NOMO-1 treated with dmso at 0.1 percent for 144 hours (cell line): ENCODE measurements around the gene CDH22.
A peak's percentile ranks its signal among the peaks of the same experiment; 100 is the strongest.

Experiments used
- DNase-seq: peaks from one replicate; lab custom pipeline; 2025; ENCODE audit not compliant: unreplicated experiment; lab: John Stamatoyannopoulos, UW

CDH22 gene

DNA sequence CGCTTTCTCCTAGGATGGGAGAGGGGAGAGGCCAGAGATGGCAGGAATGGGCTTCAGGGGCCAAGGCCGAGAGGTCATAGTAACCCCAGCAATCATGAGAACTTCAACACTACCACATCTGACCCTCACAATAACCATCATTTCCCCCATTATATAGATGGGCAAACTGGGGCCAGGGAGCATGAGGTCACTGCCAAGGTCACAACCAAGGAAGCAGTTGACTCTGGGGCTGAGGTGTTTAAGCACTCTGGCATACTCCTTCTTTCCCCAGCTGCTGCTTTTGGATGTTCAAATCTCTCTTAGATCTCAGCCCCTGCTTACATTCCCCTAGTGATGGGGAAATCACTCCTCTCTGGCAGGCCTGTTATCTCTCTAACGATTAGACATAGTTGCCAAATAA lies 39.6 kb downstream of the CDH22 start:
- DNase-seq = no peak

DNA sequence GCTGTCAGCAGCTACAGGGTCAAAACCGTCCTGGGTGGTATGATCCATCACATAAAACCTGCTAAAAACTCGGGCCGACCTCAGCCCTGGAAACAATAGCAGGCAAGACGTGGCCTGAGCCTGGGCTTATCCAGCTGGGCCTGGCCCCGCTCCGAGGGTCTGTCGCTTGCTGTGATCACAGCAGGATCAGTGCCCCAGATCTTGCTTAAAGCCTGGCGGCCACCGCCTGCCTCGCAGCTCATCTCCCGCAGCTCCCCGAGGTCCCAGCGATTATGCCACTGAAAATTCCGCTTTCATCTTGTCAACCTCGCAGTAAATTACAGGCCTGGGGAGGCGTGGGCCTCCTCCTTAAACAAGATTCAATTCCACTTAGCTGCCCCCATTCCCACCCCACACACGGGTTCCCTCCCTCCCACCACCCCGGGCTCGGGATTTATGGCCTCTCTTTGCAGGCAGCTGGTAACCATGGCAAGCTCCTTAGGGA lies 40.1 kb downstream of the CDH22 start:
- DNase-seq = no peak

DNA sequence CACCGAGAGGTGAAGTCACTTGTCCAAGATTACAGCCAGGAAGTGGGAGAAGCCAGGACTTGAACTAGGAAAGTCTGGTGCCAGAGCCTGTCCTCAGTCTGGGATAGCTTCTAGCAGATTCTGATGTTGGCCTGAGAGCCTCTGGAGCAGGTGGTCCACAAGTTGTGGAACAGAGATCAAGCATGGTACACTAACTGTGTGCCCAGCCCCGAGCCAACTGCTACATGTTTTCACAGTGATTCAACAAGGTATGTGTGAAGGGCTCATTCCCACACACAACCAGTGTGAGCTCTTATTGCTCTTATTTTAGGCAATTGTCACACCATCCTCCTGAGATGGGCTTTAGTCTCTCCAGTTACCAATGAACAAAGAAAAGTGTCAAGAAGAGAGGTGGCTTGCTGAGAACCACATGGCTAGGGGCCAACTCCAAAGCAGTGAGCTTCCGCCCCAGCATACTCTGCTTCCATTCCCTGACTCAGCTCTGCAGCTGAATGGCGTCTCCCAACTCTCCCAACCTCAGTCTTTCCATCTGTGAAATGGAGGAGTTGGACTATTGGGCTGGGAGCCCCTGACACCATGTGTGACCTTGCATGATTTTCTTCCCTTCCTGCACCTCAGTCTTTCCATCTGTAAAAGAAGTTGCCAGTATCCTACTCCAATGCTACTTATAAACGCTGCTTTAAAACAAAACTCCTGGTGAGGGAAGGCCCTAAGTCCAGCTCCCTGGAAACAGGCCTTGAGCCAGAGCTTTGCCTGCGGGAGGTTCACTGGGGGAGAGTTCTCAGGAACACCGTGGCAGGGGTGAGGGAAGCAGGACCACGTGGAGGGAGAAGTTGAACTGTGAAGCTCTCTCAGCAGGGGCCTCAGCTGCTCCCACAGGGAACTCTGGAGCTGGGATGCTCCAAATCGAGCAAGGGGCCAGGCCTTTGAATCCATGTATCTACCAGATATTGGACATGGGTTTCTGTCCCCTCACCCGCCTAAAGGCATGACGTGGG lies 40.9 kb downstream of the CDH22 start:
- no peak for DNase-seq

DNA sequence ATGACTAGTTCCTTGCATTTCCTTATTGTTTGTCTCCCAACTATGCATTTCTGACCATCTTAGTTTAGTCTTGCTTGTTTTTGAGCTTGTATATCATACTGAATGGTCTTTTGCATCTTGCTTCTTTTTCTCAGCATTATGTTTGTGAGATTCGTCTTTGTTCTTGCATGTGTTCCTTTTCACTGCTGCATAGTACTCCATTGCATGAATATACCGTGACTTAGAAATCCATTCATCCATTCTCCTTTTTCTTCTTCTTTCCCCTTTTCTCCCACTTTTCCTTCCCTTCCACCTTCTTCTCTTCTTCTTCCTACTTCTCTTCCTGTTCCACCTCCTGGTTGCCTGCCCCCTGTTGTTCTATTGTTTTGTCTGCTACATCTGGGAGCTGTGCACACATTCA lies 42.8 kb downstream of the CDH22 start:
- DNase-seq = no peak

DNA sequence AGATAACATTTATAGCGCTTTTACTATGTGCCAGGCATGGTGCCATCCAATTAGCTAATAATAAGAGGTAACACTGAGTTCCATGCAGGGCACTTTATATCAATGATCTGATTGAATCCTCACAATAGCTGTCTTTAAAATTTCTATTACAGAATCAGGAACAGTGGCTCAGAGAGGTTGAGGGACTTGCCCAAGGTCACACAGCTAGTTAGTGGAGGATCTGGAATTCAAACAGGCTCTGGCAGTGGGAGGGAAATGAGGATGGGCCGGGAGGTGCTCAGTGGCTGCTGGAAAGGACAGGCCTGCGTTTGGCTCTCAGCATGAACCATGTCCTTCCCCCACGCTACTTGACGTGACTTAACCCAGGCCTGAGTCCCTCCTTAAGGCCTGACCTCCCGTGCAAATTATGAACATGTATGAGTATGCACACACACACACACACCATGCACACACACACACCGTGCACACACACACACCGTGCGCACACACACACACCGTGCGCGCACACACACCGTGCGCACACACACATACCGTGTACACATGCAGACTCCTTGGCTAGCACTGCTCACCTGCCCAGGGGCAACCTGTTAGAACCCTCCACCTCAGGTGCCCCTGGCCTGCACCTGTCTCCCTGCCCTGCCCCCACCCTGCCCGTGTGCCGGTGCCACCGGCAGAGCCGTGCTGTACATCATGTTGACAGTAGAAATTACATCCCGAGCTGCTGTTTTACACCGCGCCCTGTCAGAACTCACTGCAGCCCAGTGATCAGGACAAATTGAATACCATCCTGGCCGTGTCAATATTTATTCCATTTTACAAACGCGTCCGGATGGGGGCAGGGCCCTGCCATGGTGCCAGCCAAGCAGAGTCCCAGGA lies 43.7 kb downstream of the CDH22 start:
- no peak for DNase-seq

DNA sequence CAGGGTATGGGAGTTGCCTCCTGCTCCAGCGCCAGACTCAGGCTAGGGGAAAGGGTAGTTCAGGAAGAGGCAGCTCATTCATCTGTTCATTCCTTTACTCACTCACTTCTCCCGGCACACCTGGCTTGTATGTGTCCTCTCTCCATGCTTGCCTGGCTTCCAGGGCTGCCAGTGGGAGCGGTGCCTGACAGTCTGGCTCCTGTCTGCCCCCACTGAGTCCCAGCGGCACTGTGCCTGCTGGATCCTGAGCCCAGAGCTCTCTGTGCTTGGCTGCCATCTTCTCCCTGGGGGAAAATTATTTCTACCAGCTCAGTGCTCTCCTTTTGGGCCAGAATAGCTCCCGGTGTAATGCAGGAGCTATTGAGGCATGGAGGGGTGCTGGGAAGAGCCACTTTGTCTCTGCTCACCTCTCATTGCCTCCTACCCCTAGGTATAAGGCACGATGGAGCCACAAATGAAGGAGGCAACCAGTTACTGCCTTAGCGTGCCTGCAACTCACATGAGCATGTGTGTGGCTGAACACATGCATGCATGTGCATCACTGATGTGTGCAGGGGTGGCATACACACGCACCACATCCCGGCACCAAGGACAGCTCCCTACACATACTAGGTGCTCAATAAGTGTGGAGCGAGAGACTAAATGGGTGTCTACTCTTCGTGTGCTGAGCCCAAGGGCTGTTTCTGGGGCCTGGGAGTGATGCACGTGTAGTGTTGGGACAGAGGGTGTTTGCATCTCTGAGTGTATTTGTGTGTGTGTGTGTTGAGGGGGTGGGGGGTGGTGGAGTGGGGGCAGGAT lies 46.6 kb downstream of the CDH22 start:
- no peak for DNase-seq

DNA sequence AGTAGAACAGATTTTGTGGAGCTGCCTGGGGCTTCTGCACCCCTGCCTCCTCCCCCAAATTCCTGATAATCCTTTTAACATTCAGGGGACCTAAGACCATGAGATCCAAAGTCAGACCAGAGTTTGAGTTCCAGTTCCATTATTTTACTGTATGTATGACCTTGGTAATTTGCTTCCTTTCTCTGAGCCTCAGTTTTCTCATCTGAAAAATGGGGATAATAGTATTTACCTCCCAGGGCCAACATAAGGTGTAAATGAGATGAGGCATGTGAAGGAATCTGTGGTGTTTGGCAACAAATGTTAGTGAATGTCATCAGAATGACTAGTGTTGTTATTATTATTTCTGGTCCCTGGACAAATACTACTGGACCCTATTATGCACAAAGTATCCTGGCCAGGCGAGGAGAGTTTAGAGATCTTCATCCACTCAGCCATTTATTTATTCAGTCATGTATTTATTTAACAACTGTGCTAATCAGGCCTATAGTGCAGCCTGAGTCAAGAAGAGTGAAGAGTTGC lies 47.3 kb downstream of the CDH22 start:
- no peak for DNase-seq

DNA sequence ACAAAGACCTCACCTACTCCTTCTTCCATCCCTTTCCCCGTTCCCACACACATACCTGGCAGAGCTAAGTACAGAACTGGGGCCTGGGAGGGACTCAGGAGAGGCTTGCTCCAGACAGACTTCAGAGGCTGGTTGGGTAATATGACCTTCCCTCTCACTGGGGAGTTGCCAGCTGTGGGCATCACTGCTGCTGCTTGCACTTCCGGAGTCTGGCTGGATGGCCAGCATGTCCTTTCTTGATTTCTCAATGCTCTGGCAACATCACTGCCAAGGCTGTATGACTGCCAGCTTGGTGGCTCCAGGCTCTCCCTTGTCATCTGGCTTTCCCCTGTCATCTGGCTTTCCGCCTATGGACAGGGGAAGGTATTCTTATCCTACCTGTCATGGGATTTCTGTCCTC lies 47.8 kb downstream of the CDH22 start:
- no peak for DNase-seq

DNA sequence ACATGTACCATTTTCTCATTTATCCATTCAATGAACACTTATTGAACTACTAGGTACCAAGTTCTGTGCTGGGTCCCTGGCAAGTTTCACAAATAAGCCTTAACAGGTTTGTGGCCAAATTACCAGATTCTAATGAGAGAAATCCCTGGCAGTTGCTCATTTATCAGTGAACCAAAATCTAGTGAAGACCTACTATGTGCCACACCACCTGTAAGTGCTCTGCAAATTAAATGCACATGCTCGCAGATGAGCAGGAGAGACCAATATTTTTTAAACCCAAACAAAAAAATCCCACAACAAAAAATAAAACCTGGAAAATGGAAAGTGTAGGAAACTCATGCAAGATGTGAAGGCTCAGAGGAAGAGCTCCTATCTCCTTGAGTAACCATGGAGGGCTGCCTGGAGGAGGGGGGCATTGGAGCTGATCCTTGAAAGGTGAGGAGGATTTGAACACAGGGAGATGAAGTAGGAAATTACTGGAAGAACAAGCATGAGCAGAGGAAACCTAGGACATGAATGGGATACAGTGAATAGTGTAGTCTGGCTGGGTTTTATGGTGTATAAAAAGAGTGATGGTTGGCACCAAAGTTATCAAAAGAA lies 48.9 kb downstream of the CDH22 start:
- DNase-seq = no peak

DNA sequence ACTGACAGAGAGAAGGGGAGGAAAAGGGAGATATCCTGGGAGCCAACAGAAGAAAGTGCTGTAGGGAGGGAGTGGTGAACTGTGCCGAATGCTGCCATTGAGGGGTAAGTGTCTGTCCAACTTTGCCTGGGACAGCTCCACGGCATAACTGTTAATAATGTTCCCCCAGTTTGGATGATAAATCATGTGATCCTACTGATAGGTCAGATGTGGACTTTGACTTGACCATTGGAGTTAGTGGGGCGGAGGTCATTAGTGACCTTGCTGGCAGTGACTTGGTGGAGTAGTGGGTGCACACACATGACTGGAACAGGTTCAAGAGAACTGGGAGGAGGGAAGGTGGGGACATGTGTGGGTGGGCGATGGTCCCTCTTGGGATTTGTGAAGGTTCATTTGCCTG lies 50.4 kb downstream of the CDH22 start:
- no peak for DNase-seq

DNA sequence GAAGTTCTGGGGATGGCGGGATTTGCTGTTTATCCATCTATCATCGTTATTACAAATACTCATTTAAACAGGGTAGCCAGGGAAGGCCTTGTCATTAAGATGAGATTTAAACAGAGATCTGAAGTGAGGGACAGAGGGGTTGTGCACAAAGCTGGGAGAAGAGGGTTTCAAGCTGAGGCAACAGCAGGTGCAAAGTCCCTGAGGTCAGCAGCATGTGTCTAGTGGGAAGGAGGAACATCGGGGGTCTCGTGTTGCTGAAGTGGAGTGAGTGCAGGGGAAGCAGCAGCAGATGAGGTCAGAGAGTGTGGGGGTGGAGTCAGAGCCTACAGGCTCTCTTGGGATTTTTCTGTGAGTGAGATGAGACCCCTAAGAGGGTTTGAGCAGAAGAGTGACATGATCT lies 52.0 kb downstream of the CDH22 start:
- no peak for DNase-seq

DNA sequence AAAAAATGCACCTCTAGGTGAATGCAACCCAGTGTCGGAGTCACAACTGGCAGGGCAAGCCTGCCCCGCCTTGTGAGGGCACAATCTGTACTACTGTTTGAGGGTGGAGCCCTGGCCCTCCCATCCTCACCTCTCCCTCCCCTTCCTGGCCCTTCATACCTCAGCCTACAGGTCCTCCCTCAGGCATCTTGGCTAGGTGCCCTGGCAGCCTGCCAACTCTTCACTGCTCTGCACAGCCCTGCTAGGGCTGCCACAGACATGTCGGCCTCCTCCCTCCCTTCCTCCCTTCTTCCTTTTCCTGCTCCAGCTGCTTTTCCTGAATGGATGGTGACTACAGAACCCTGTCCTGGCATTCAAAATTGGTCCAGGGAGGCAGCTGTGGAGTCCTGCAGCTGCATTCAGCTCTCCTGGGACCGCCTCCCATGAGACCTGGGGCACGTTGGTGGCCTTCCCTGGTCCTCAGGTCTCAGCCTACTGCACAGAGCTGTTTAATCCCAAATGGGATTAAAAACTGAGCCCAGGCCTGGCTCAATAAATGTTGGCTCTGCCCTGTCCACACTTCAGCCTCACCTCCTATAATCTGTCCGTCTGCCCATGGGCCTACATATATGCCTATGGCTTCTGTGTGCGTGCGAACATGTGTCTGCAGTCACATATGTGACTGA lies 52.7 kb downstream of the CDH22 start:
- no peak for DNase-seq

DNA sequence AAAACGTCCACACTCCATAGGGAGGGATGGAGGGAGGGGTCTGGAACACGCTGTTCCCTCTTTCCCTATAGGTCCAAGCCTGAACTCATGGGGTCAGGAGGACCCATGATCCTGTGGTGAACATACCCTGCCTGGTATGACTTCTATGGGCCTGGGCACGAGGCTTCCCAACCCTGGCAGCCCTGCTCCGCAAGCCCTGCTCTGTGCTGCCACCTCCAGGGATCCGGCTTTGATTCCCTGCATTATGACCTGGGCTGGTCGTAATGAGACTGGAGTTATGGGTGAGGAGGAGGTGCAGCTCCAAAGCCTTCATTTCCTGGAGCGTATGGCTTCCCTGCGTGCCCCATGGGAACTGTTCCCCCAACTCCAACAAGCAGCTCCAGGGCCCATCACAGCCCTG lies 54.9 kb downstream of the CDH22 start:
- DNase-seq = peak; percentile 2

DNA sequence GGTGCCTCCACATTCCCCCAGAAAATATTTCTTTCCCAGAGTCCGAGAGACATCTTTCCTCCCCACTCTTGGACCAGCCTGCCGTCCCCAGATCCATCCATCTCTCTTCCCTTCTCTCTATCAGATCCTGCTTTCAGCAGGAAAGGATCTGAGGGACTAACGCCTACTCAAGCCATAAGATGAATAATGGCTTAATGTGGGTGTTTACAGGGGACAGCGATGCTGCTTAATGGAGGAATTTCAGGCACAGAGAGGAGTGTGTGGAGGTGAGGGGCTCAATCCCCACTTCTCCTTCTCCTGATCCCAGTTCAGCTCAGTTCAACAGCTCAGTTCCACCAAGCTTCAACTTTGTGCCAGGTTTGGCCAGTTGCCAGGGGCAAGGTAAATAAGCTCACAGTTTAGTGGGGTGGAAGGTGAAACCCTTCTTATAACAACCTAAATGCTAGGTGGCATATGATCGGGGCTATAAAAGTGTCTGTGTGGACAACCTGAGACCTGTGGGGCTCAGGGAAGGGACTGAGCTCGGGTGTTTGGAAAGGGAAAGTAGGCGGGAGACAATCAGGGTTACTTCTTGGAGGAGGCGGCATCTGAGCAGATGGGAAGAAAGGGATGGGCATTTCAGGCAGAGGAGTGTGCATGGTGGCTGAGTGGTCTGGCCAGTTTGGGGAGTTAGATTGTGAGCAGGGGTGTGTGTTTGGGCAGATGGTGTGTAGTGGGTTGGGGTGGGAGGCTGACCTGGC lies 55.8 kb downstream of the CDH22 start:
- no peak for DNase-seq

DNA sequence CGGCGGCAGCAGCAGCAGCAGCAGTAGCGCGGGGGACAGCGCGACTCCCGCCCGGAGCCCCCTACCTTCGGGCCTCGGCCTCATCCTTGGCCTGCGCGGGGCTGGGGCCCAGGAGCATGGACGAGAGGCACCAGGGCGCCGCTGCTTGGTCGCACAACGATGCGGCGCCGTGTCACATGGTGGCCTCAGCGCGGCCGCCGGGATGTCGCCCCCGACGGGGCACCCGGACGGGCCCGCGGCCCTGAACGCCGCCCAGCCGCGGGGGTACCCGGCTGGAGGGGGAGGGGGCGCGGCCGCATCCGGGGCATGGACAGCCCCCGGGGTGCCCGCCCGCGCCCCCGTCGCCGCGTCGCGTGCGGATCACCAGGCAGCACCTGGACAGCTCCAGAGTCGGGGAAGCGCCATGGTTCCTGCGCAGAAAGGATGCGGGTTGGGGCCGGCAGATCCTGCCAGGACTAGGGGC lies 57.1 kb downstream of the CDH22 start:
- DNase-seq = no peak

DNA sequence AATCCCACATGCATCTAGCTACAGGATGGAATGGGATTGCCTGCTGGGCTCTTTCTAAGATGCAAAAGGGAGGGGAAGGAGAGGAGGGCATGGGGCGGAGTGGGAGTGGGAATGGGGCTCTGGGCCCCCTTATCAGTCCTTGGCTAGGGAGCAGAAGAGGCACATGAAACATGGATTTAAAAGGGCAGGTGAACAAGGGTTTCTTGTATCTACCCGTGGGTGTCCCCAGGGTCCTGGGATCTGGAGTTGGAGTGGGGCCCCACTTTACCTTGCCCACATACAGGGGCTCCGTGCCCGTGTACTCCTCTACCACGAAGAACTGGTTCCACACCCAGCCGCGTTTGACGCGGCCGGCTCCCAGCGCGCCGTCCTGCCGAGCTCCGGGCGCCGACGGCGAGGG lies 57.5 kb downstream of the CDH22 start:
- DNase-seq = no peak

DNA sequence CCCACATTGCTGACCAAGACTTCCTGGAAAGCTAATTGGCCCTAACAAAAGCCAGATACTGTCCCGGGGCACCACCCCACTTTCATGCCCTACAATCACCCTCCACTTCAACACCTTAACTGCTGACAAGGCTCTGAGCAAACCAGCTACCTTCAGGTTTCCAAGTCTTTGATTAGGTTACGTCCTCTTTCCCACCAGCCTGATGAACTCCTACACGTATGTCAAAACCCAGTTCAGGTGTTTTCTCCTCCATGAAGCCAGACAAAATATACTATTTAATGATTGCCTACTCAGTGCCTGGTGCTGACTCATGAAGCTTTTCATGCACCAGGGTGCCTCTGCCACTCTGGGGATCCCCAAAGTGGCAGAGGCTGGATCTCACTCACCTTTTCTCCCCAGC lies 58.6 kb downstream of the CDH22 start:
- DNase-seq = no peak

DNA sequence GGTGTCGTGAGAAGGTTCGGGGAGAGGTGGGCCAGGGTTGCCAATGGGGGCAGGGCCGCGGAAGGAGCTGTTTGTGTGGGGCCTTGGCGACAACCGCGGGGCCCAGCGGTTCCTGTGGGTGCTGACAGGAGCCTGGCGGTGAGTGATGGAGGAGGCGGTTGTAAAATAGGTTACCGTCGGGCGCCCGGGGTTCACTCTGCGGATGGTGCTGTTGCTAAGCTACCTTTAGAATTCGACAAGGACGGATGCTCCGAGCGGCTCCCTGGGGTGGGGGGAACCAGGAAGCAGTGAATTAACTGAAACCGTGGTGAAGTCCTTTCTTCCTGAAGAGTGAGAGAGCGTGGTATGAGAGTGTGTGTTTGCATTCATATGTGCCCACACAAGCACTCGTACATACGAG lies 61.7 kb downstream of the CDH22 start:
- no peak for DNase-seq
